Measurements from ENCODE around the gene TOR1AIP2.

The TOR1AIP2 gene

DNA sequence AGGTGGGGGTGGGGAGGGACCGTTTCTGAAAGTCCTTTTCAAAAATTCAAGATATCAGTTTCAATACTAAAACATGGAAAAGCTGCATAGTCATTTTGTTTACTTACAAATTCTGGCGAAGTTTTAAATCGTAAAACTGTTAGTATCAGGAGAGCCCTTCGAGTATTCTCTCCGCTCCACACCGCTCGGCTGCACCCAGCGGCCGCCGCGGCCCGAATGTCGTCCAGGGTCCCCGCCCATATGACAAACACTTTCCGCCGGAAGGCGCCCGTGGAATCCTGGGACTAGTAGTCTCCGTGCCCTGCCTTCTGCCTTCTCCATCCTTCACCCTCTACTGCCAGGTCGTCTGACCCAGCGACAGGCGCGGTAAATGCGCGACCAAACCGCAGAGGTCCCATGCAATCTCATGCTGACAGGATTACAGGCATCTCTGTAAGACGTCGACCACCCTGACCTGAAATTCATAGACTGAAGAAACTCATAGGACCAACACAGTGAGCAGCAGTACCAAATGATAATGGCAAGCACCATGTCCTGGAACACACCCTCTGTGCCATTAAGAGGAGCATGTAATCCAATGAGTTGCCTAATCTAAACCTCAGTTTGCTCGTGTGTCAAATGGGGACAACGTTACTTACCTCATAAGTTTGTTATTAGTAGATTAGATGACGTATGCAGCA, at the start of gene TOR1AIP2:
TSS of gene TOR1AIP2 (minus strand) at position 218 of the 680 bp plus-strand sequence. CDS start 25,138 bp downstream, outside the sequence.
- peak; percentile 86 for DNase-seq (ENCODE audit: low spot score)

DNA sequence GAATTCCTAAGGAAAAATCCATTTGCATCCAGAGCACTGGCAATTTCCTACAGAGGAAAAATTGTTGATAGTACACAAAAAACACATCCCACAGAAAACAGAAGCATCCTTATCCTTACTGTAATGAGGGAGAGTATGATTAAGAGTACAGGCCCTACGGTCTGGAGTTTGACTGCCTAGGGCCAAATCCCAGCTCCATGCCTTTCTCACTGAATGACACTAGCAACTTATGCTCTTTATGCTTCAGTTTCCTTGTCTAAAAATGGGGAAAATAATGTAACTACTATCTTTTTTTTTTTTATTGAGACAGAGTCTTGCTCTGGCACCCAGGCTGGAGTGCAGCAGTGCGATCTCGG, 49.2 kb upstream of the TOR1AIP2 start:
- DNase-seq (ENCODE audit: low spot score), result no peak

GRCh38 chr1:179925922-179926849, 48.6 kb upstream of the TOR1AIP2 start:
- DNase-seq (ENCODE audit: low spot score), result peak; percentile 17

GRCh38 chr1:179925302-179925701, 47.7 kb upstream of the TOR1AIP2 start:
- no peak for DNase-seq (ENCODE audit: low spot score)

DNA sequence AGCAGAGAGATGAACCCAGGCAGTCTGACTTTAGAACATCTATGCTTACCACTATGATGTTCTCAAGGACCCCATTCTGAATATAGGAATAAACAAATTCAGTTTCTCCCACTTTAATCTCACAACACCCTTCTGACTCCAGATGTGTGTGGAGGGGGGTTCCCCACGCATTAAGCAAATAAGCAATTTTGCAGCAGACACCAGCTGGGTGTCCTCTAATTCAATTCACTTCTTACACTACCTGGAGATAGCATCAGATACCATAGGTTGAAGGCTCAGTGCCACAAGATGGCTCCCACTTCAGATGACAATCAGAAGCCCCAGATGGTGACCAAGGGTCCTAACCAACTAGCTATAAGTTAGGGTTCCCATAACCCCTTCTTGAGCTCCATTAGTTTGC, 46.7 kb upstream of the TOR1AIP2 start:
- no peak for DNase-seq (ENCODE audit: low spot score)

- no peak for DNase-seq (ENCODE audit: low spot score)
Measured at GRCh38 chr1:179923029-179923428, 45.4 kb upstream of the TOR1AIP2 start.

DNA sequence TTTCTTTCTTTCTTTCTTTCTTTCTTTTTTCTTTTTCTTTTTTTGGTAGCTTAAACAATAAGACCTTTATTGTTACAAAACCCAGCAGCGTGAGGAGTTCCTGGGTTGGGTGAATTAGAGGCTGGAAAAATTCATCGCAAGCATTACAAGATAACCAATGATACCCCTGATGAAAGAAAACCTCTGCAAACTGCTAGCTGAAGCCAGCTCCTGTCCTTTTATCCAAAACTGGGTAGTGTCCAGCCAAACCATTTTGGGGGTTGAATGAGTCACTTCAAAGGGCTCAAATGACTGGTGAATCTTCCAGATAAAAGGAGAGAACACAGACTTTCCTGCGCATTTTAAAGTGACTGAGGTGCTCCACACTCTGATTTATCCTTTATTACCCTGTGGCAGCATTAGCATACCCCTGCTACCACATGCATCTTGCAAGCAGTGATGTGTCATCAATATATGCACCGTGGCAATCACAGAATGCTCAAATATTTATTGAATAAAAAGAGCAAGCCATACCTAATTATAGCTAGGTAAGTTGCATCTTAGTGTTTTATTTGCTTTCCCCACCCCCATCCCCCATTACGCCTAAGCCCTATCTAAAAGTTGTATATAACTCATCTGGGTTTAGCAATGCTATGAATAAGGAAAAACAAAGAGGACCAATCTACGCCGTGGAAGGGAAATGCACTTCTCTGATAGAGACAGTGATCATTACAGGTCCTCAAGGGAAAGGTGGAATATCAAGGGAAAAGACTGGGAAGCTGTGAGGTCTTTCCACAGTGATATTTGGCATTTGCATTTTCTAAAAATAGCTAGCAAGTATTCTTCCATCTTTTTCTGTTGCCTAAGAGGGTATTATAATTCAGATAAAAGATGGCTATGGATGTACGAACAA, 44.6 kb upstream of the TOR1AIP2 start:
- peak; percentile 83 for DNase-seq (ENCODE audit: low spot score)

- peak; percentile 52 for DNase-seq (ENCODE audit: low spot score)
Measured at GRCh38 chr1:179921472-179921871, 43.9 kb upstream of the TOR1AIP2 start.

GRCh38 chr1:179917601-179918429, 40.2 kb upstream of the TOR1AIP2 start:
- peak; percentile 88 for DNase-seq (ENCODE audit: low spot score)

DNA sequence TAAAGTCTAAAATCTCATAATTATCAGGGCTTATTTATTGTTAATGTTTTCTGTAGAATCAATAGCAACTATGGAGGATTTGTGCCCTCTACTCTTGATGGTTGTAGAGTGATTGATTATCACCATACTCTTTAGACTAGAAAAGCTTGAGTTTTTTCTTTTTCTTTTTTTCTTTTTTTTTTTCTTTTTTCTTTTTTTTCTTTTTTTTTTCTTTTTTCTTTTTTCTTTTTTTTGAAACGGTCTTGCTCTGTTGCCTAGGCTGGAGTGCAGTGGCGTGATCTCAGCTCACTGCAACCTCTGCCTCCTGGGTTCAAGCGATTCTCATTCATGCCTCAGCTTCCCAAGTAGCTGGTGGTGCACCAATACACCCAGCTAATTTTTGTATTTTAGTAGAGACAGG, 34.2 kb upstream of the TOR1AIP2 start:
- no peak for DNase-seq (ENCODE audit: low spot score)

- DNase-seq (ENCODE audit: low spot score), result no peak
Measured at GRCh38 chr1:179910934-179911333, 33.3 kb upstream of the TOR1AIP2 start.

DNA sequence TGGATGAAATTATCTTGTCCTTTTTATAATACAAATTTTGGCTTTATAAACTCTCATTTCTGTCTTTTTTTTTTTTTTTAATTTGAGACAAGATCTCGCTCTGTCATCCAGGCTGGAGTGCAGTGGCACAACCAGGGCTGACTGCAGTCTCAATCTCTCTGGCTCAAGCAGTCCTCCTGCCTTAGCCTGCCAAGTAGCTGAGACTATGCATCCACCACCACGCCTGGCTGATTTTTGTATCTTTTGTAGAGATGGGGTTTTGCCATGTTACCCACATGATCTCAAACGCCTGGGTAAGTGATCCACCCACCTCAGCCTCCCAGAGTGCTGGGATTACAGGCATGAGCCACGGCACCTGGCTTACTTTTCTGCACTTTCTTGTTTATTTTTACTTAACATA, 12.0 kb upstream of the TOR1AIP2 start:
- DNase-seq (ENCODE audit: low spot score), result no peak

DNA sequence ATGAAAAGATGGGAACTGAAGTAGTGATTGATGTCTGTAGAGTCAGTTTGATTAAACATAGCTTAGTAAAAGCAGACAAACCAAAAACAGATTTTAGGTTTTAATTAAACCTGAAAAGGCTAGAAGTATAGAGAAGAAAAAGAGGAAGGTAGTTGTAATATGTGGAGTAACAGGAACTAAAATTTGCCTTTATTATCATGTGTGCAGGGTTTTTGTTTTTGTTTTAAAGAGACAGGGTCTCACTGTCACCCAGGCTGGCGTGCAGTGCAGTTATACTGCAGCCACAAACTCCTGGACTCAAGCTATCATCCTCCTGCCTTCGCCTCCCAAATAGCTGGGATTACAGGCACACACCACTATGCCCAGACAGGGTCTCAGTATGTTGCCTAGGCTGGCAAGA, 10.5 kb upstream of the TOR1AIP2 start:
- DNase-seq (ENCODE audit: low spot score), result no peak

GRCh38 chr1:179883745-179884138, 6.1 kb upstream of the TOR1AIP2 start:
- DNase-seq (ENCODE audit: low spot score), result peak; percentile 61

GRCh38 chr1:179883040-179883744, 5.6 kb upstream of the TOR1AIP2 start:
- no peak for DNase-seq (ENCODE audit: low spot score)

- DNase-seq (ENCODE audit: low spot score), result peak; percentile 94
Measured at GRCh38 chr1:179882253-179883039, 4.8 kb upstream of the TOR1AIP2 start, which contains the start of gene TOR1AIP1. Gene TOR1AIP1, plus strand, starts transcription at chr1:179882285. Its CDS starts 218 bp downstream, at chr1:179882503.

DNA sequence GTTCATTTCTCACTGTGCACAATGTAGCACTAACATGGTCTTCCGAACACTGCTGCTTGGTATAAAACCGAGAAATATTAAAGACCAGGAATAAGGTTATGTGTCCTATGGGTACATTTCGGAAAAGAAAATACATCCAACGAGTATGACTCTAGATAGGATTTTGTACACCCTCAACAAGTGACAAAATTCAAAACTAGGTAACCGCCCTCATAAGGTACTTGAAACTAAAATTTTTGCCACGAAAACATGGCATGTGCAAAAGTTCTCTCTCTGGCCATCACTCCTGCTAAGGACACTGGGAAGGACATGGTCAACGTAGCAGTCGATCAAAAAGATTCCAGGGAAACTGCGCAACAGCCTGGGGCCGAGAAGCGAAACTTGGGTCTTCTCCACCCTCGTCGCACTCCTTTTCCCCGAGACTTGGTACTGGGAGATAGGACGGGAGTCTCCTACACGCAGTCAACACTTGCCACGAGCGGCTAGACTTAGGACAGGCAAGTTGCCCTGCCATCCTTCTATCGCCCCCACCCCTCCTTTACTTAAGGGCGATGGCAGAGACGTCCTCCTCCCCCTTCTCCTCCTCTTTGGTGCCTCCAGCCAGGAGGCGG, 4.1 kb upstream of the TOR1AIP2 start:
- peak; percentile 82 for DNase-seq (ENCODE audit: low spot score)

DNA sequence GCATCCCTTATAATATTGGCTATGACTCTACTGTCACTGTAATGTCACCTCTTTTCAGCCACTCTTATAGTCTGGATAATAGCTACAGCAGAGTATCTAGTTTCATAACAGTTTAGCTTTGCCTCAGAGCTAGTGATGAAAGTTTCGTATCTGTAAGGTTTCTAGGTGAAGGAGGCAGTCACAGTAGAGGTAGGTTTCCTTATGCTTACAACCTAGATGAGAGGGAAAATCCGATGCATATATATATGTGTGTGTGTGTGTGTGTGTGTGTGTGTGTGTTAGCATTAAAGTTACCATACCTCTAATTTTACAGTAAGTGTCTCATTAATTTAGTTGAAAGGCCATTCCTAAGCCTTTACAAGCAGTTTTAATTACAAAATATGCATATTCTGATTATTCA, 2.2 kb upstream of the TOR1AIP2 start:
- DNase-seq (ENCODE audit: low spot score), result no peak

GRCh38 chr1:179876300-179876715, 1.3 kb downstream of the TOR1AIP2 start:
- peak; percentile 59 for DNase-seq (ENCODE audit: low spot score)

Data from SW480 (cell line).